Caco-2 (cell line): Measurements from ENCODE around the gene DHX15. TPM values are rescaled to one million over a fixed set of nuclear protein-coding genes. Genes with fewer than 3 reads are reported as not detected.

Experiments used
- BruUV-seq: library from RNA; stranded (reverse); fragments of 400-500 nt; replicated peaks from 2 replicates; lab custom pipeline; 2021; lab: Mats Ljungman, UMichigan
- CTCF ChIA-PET: fragments of 300-600 bp; sonication (Branson Sonifier 250); formaldehyde crosslinking; loops from one replicate; lab custom pipeline; 2022; ENCODE audit warnings: antibody characterized with exemption; lab: Charles Lee
- POLR2A ChIA-PET: fragments of 300-600 bp; sonication (Branson Sonifier 250); formaldehyde crosslinking; loops from one replicate; lab custom pipeline; 2022; ENCODE audit warnings: antibody characterized with exemption; lab: Charles Lee
- DNase-seq, 2 experiments: peaks; one replicate each; pipeline versions ENCODE4 v3.0.0 to v3.0.0-alpha.2; 2020 to 2022
- H3K27me3 ChIP-seq: replicated peaks from 2 replicates; pipeline ENCODE4 v1.6.0; 2011; ENCODE audit warnings: low read length; ENCODE audit not compliant: control insufficient read depth, insufficient read depth
- H3K36me3 ChIP-seq: 2 replicates; pipeline ENCODE4 v1.5.1; 2011; ENCODE audit warnings: low read length; ENCODE audit not compliant: control insufficient read depth, insufficient read depth
- H3K4me1 ChIP-seq: fragments of 250-450 bp; sonication (Bioruptor Pico); 2 replicates; pipeline ENCODE4 v1.5.1; 2020; ENCODE audit warnings: mild to moderate bottlenecking
- H3K4me3 ChIP-seq: 2 replicates; pipeline ENCODE4 v1.5.1; 2011; ENCODE audit warnings: low read depth, mild to moderate bottlenecking, control low read depth, low read length
- H3K9me3 ChIP-seq: fragments of 250-450 bp; sonication (Bioruptor Pico); 2 replicates; pipeline ENCODE4 v1.5.1; 2020; ENCODE audit warnings: mild to moderate bottlenecking, moderate library complexity
- H3K27ac Mint-ChIP-seq: one replicate; pipeline ENCODE4 v1.8.0; 2022; ENCODE audit warnings: mixed read lengths; ENCODE audit not compliant: unreplicated experiment
- H3K27me3 Mint-ChIP-seq: one replicate; pipeline ENCODE4 v1.8.0; 2022; ENCODE audit warnings: mixed read lengths; ENCODE audit not compliant: insufficient read depth, unreplicated experiment
- H3K36me3 Mint-ChIP-seq: one replicate; pipeline ENCODE4 v1.8.0; 2022; ENCODE audit warnings: mild to moderate bottlenecking, mixed read lengths; ENCODE audit not compliant: insufficient read depth, unreplicated experiment
- H3K4me1 Mint-ChIP-seq: one replicate; pipeline ENCODE4 v1.8.0; 2022; ENCODE audit warnings: low read depth, mixed read lengths; ENCODE audit not compliant: unreplicated experiment
- H3K4me3 Mint-ChIP-seq: one replicate; pipeline ENCODE4 v1.8.0; 2022; ENCODE audit warnings: mild to moderate bottlenecking, moderate library complexity, mixed read lengths; ENCODE audit not compliant: unreplicated experiment
- H3K9me3 Mint-ChIP-seq: one replicate; pipeline ENCODE4 v1.8.0; 2022; ENCODE audit warnings: mixed read lengths; ENCODE audit not compliant: unreplicated experiment
- intact Hi-C: fragments of 100-400 bp; cut with micrococcal nuclease; formaldehyde crosslinking; loops from one replicate; pipeline ENCODE4 v1.10.0; 2022; ENCODE audit not compliant: unreplicated experiment
- total RNA-seq: library from RNA; stranded (reverse); gene quantifications from 2 replicates; pipeline ENCODE4 v1.2.3, GENCODE V29; 2022
- TF ChIP-seq, protein P1 (sequence below), 2 experiments: fragments of 200-600 bp in 1 of 2; IDR thresholded peaks; 1 replicate in 1 of 2; 2 replicates in 1 of 2; pipeline versions ENCODE4 v1.5.1 to v1.8.0; 2011 to 2022; ENCODE audit warnings: antibody characterized with exemption in 1 of 2, control low read depth in 1 of 2, inconsistent platforms in 1 of 2, low read depth in 1 of 2, low read length in 1 of 2, mild to moderate bottlenecking in 1 of 2, moderate library complexity in 1 of 2; ENCODE audit not compliant: insufficient read depth in 1 of 2, severe bottlenecking in 1 of 2, unreplicated experiment in 1 of 2

Gene DHX15
- total RNA-seq, 1 experiment from 2014 or later, result 154 TPM

DNA sequence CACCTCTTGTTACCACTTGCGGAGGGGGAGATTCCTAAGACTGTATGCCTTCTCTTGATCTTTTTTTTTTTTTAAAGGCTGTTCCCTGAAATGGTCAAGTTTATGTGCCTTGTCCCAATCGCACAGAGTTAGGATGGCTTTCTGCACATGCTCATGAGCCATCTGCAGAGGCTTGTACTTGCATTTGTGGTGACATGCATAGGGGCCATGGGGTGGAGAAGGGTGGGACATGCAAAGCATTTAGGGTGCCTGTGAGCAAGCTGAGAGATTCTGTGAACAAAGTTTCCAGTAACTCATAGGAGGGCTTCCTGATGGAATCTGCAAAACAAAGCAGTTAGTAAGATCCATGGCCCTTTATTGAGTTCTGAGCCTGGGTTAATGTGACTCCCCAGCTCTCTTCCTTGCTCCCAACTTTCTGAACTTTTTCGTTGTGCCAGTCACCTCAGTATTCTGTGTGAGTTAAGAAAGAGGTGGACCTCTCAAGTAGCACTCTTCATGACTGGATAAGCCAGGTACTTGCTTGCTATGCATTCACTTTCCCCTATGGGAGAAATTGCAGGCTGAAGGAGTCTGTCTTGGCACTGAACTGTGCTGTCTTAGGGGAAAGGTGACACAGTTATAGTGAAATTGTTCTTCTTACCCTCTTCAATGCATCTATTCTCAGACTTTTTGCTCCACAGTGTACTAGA, 37.9 kb upstream of the DHX15 start:
- H3K27me3 ChIP-seq, result no peaks in the 10 kb centered on the region
- DNase-seq, result no peak
- POLR2A ChIA-PET, result no interaction called here
- Mint-ChIP-seq H3K9me3 (peaks cover 25% of the 10 kb centered on the region), H3K36me3 (no peaks in the 10 kb centered on the region), H3K4me3 (no peak overlapping the region), H3K4me1 (peaks cover 5% of the 10 kb centered on the region), H3K27me3 (no peaks in the 10 kb centered on the region), H3K27ac (no peak overlapping the region)
- CTCF ChIA-PET, result no interaction called here
- H3K36me3 ChIP-seq, result no peaks in the 10 kb centered on the region
- H3K4me3 ChIP-seq, result no peak overlapping the region
- BruUV-seq, result no TSS peak
- TF ChIP-seq, protein P1, sequence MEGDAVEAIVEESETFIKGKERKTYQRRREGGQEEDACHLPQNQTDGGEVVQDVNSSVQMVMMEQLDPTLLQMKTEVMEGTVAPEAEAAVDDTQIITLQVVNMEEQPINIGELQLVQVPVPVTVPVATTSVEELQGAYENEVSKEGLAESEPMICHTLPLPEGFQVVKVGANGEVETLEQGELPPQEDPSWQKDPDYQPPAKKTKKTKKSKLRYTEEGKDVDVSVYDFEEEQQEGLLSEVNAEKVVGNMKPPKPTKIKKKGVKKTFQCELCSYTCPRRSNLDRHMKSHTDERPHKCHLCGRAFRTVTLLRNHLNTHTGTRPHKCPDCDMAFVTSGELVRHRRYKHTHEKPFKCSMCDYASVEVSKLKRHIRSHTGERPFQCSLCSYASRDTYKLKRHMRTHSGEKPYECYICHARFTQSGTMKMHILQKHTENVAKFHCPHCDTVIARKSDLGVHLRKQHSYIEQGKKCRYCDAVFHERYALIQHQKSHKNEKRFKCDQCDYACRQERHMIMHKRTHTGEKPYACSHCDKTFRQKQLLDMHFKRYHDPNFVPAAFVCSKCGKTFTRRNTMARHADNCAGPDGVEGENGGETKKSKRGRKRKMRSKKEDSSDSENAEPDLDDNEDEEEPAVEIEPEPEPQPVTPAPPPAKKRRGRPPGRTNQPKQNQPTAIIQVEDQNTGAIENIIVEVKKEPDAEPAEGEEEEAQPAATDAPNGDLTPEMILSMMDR (IDR thresholded peaks at IDR 0.05; ENCODE audit: insufficient read depth in 1 of 2, low read depth in 1 of 2, low read length in 1 of 2, severe bottlenecking in 1 of 2, unreplicated experiment in 1 of 2), result no peak
- peaks cover 9% of the 10 kb centered on the region; the same call in 1 of the 2 replicates for H3K9me3 ChIP-seq
- intact Hi-C loops, result no loop called here
- peaks cover 8% of the 10 kb centered on the region; the same call in 1 of the 2 replicates for H3K4me1 ChIP-seq

DNA sequence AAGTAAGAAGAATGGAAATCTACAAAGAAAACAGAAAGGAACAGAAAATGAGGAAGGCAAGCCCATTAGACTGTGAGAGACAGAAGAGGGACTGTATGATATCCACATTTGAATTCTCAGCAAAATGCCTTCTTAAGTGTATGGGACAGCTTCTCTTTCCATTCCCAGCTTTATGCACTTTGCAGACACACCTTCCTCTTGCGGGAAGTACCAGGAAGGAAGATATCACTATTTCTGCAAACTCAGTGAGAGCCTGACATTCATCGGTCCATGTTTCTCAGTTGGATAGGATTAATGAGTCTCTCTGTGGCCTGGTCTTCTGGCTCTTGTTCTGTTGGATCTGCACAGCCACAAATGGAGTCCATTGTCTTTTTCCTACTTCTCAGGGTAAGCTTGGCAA, 31.6 kb upstream of the DHX15 start:
- Mint-ChIP-seq H3K9me3 (peaks cover 20% of the 10 kb centered on the region), H3K36me3 (no peaks in the 10 kb centered on the region), H3K27me3 (no peaks in the 10 kb centered on the region), H3K27ac (no peak overlapping the region), H3K4me3 (no peak overlapping the region), H3K4me1 (no peaks in the 10 kb centered on the region)
- TF ChIP-seq, protein P1 (IDR thresholded peaks at IDR 0.05; ENCODE audit: insufficient read depth in 1 of 2, low read depth in 1 of 2, low read length in 1 of 2, severe bottlenecking in 1 of 2, unreplicated experiment in 1 of 2), result no peak
- no peaks in the 10 kb centered on the region for H3K4me1 ChIP-seq
- no peaks in the 10 kb centered on the region for H3K27me3 ChIP-seq
- no TSS peak for BruUV-seq
- peaks cover 9% of the 10 kb centered on the region; the same call in 1 of the 2 replicates for H3K9me3 ChIP-seq
- CTCF ChIA-PET, result no interaction called here
- POLR2A ChIA-PET, result no interaction called here
- intact Hi-C loops, result no loop called here
- DNase-seq, result no peak
- H3K36me3 ChIP-seq, result no peaks in the 10 kb centered on the region
- H3K4me3 ChIP-seq, result no peak overlapping the region

DNA sequence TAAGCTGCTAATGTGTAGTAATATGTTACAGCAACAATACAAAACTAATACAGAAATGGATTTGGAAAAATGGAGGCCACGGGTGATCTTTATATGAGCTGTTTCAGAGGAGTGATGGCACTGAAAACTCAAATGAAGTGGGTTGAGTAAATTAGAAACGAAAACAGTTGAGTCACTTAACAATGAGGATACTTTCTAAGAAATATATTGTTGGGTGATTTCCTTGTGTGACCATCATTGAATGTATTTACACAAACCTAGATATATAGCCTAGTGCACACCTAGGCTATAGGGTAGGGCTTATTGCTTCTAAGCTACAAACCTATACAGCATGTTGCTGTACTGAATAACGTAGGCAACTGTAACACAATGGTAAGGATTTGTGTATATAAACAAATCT, 30.5 kb upstream of the DHX15 start:
- TF ChIP-seq, protein P1 (IDR thresholded peaks at IDR 0.05; ENCODE audit: insufficient read depth in 1 of 2, low read depth in 1 of 2, low read length in 1 of 2, severe bottlenecking in 1 of 2, unreplicated experiment in 1 of 2), result no peak
- Histone ChIP-seq H3K4me1 (no peaks in the 10 kb centered on the region), H3K36me3 (no peaks in the 10 kb centered on the region), H3K9me3 (peaks cover 2% of the 10 kb centered on the region; the same call in 1 of the 2 replicates), H3K4me3 (no peak overlapping the region), H3K27me3 (no peaks in the 10 kb centered on the region)
- peaks cover 9% of the 10 kb centered on the region for H3K9me3 Mint-ChIP-seq
- H3K27me3 Mint-ChIP-seq, result no peaks in the 10 kb centered on the region
- H3K4me1 Mint-ChIP-seq, result no peaks in the 10 kb centered on the region
- H3K4me3 Mint-ChIP-seq, result no peak overlapping the region
- intact Hi-C loops, result no loop called here
- DNase-seq, result no peak
- H3K27ac Mint-ChIP-seq, result no peak overlapping the region
- no peaks in the 10 kb centered on the region for H3K36me3 Mint-ChIP-seq
- ChIA-PET POLR2A (no interaction called here), CTCF (no interaction called here)
- no TSS peak for BruUV-seq
